HG03045 (cell line): ENCODE data around the gene GPHA2.

Source experiments
- ATAC-seq: cut with Tn5 transposase; IDR thresholded peaks from one replicate; pipeline ENCODE4 v1.9.1; 2021; ENCODE audit warnings: mild to moderate bottlenecking, moderate library complexity; ENCODE audit not compliant: unreplicated experiment

Gene GPHA2

DNA sequence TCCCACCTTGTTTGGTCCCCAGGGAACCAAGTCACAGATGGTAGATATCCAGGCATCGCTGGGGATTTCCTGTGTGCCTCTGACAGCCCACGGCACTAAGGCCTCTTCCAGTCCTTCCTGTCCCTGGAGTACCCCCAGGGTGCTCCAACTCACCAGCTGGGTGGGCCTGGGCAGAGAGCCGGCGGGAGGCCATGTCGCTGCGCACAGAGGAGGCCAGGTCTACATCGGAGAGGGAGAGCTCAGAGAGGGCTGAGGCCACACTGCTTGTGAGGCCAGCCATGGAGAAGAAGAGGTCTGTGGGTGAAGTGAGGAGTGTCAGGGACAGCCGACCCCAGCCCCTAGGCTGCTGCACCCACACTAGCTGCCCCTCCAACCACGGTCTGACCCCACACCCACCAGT lies 24.0 kb downstream of the GPHA2 start:
- no peak for ATAC-seq

- ATAC-seq: no peak
These were observed 24.6 kb downstream of the GPHA2 start for GRCh38 chr11:64911142-64911541.

DNA sequence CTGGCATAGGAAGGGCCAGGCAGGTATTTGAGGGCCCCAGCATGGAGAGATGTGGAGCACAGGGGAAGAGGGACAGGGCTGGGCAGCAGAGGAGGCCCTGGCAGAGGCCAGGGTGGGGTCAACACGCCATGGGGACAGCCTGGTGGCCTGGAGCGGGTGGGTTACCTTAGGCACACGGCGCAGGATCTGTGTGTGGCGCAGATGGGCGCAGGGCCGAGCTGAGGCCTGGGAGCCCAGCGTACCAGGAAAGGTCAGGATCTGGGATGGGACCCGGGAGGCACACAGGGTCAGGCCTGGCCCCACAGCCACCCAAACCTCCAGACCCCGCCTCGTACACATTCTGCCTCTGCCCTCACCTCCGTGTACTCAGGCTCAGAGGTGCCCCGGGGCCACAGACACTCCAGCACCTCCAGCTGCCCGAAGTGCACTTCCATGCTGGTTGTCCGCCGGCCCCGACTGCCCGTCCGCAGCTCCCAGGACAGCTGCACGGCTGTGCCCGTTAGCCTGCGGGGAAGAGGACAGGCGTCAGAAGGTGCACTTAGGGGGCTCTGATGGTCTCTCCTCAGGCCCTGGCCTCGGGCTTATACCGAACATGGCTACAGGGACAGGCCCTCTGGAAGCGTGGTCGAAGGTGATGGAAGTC lies 25.1 kb downstream of the GPHA2 start:
- no peak for ATAC-seq

DNA sequence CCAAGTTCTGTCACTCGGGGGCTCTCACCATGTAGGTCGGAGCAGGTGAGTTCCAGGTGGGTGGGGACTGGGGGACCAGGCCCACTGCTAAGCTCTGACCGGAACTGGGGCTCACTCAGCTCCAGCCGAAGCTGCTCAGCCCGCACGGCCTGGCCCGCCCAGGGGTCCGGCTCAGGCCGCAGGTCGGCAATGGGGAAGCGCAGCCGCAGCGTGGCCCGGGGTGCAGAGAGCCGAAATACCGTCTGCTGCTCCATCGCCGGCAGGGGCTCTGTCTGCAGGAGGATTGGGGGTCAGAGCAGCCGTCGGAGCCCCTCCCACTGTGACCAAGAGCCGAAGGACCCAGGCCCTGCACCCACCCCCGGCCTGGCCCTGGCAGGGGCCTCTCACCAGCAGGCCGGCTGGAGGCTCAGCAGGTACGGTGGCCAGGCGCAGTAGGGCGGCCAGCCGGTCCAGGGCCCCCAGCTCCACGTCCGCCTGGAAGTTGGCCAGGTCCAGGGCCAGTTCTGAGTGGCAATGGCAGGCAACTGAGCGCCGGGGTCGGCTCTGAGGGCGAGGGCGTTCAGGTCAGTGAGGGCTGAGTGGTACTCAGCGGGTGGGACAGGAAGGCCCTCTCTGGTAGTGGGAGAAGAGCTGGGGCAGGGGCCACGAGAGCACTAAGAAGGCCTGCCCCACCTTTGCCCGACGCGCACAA lies 25.9 kb downstream of the GPHA2 start:
- no peak for ATAC-seq

DNA sequence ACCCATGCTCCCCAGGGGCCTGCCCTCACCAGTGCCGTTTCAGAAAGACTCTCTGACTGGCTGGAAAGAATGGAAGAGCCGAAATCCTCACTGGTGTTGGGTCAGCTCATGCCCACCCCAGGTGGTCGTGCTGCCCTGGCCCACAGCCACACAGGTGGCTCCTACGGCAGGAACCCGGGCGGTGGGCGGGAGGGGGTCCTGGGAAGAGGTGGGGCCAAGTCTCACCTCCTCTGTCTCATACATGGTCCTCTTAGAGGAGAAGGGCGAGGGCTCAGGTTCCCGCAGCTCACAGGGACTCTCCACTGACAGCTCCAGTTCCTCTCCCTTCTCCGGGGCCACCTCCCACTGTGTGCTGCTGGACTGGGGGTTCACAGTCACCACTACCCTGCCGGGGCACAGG lies 26.9 kb downstream of the GPHA2 start:
- no peak for ATAC-seq

DNA sequence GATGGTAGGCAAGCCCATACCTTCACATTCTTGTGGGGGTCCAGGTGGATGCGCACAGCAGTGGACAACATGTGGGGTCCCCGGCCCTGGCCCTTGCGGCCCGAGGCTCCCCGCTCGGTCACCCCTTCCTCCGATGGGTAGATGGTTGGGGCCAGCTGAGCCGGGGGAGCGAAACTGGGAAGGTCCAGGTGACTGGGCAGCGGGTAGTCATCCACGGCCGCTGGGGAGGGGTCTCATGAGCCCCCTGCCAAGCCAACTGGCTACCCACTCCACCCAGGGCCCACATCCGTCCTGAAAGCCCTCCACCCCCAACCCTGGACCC lies 29.4 kb downstream of the GPHA2 start:
- no peak for ATAC-seq

DNA sequence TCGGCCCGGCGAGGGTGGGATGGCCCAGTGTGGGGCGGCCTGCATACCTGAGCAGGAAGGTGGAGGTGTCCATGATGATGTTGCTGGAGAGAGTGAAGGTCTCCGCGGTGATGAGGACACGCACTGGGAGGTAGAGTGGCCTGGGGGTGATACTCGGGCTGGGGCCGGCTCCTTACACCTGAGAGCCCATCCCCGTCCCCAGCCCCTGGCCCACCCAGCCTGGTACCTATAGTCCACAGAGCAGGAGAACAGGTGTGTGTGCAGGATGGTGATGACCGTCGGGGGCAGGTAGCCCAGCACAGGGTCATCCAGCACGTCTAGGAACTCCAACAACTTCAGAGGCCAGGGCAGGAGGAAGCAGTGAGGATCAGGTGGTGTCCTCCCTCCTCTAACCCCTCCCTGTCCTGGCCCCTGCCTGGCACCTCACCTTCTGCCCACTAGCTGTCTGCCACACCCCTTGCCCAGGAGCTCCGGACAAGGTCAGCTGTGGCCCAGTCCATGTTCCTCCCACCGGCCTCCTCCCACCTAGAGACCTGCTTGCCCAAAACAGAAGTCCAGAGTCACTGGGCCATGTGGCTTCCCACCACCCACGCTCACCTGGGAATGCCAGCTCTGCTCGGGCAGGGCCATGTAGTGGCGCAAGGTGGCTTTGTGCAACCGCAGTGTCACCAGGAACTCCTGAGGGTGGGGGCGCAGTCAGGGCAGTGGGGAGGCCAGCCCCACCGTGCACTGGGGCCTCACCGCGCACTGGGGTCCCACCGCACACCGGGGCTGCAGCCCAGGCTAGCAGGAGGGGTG lies 30.0 kb downstream of the GPHA2 start:
- ATAC-seq: no peak

- no peak for ATAC-seq
These were observed 32.3 kb downstream of the GPHA2 start for GRCh38 chr11:64903291-64903833.

DNA sequence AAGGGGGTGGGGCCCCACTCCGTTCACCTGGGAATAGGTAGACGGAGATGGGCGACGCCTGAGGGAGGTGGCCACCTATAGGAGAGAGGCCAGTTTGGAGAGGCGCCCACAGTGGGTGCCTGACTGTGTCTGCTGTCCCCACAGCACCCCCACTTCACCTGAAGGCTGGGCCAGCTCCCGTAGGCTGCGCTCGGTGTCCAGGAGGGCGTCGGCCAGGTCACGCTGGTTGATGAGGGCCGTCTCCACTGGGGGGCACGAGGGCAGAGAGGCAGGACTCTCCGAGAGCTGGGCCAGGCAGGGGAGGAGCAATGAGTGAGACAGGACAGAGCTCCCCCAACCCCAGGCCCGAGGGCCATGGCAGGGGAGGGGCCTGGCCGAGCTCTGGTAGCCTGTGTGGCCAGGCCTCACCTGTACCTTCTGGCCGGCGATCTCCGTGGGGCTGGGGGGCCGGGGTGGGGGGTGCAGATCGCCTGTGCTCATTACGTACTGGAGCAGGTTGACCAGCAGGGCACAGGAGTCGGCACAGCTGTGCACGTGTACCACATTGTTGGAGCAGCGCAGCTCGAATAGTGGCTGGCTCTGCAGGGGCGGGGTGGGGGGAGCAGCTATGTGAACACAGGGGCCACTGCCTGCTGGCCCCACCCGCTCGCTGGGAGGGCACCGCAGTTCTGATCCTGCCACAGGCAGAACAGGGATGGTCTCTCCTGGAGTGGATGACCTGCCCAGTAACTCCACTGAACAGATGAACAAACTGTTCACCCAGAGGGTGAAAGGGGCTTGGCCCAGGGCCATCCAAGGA lies 33.4 kb downstream of the GPHA2 start:
- ATAC-seq: no peak

DNA sequence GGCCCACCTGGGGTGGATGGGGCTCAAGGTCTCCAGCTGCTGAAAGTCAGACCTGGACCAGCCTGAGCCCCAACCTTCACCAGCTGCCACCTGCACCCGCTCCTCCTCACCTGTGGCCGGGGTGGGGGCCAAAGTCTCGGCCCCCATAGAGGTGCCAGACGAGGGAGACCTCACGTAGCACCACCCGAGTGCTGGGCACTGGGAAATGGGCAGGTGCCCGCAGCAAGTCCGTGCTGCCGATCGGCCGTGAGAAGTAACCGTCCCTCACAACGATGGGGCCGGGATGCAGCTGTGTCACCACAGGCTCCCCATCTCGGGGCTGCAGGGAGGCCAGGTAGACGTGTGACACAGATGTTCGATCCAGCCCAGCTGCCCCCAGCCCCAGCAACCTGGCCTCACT lies 34.9 kb downstream of the GPHA2 start:
- no peak for ATAC-seq

DNA sequence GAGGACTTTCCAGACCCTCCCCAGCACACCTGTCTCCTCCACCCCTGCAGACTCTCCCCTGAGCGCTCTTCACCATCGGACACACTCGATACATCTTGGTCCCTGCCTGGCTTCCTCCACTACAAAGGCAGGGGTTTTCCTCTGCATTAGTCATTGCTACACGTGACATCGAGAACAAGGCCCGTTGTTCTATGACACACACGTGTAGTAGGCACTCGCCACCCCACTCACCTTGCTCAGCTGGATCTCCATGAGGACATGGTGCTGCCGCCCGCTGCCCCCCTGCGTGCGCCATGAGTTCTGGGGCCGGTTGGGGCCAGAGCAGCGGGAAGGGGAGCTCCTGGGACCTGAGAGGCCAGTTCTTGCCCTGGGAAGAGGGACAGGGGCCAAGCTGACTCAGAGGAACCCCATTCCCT lies 35.4 kb downstream of the GPHA2 start:
- ATAC-seq: no peak

- no peak for ATAC-seq
These were observed 37.2 kb downstream of the GPHA2 start for GRCh38 chr11:64898541-64898940.

- no peak for ATAC-seq
These were observed 37.6 kb downstream of the GPHA2 start for GRCh38 chr11:64898076-64898445.

DNA sequence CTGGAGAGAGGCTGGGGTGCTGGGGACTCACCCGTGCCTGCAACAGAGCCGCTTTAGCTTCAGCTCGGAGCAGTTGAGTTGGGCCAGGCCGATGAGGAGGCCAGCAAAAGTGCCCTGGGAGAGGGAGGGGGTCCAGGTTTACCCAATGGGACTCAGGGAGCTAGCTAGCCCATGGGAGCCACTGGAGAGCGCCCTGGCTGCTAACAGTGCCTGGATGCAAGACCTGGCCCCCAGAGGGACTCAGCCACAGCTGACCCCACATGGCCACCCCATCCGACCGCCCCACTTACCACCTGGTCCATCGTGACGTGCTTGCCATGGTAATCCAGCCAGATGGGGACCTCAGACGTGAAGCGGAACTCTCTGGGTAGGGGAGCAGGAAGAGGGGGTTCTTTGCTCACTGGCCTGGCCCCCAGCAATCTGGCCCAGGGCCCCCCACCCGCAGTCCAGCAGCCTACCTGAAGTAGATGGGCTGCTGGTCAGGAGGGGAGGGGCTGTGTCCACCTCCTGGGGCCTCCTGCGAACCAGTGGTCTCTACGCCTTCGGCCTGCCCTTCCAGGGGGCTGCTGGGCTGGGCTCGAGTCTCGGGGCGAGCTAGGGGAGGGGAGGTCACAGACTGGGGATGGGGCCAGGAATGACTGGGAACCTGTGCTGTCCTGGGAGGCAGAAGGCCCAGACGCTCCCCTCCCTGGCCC lies 38.2 kb downstream of the GPHA2 start:
- no peak for ATAC-seq

DNA sequence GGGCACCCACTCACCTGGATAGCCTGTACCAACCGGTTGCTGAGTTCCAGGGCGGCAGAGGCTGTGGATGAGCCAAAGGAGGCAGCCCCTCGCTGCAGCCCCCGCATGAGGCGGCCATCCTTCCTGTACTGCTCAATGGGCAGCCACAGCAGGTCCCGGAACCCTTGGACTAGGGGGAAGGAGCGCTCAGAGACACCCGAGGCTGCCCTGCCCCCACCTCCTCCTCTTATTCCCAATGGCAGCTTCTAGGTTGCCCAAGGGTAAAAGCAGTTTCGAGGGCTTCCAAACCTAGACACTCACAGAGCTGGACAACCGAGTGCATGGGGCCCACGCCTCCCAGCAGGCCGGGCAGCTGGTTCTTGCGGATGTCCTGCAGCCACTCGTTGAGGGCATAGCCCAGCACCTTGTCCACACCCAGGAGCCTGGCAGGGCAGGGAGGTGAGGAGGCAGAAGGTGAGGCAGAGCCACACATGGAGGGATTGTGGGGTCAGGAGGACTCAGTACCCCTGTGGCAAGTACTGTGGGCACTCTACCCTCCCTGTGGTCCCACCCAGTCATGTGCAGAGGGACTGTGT lies 39.2 kb downstream of the GPHA2 start:
- no peak for ATAC-seq

GRCh38 chr11:64894812-64895452 lies 40.8 kb downstream of the GPHA2 start:
- ATAC-seq: no peak

GRCh38 chr11:64894070-64894811 lies 41.5 kb downstream of the GPHA2 start:
- ATAC-seq: no peak

DNA sequence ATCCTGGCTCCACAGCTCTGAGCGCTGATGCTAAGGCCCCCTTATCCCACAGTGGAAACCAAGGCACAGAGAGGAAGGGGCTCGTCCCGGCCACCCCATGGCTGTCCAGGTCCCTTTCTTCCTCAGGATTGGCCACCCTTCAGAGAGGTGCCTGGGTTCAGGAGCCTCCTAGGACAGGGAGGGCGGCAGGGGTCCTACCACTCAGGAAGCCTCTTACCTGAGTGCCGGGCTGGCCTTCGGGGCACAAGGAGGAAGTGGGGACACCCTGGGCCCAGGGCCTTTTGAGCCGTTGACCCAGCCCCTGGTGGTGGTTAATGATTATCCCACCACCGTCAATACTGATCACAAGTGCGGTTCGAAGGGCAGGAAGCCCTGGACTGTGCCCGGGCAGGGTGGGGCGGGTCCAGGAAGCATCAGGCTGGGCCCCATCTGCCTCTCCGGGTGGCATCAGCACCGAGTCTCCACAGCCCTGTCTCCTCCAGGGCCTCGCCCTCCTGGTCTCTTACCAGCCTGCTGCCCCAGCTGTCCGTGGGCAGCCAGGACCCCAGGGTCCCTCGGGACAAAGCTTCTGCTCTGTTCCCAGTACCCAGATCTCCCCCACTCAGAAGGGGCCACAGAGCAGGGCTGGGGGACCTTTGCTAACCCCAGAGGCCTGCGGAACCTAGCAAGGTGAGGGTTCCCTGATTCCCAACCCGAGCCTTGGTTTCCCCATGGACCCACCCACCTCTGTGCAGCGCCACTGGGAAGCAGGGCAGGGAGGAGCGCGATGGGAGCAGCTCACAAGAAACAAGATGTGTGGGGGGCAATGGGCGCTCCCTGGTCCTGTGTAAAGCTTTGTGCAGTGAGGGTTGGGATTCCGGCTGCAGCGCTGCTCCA lies 42.3 kb downstream of the GPHA2 start:
- no peak for ATAC-seq
